SH-SY5Y (cell line): ENCODE data around the gene PHLDB2.

Experiments
- GATA2 ChIP-seq: IDR thresholded peaks from 2 replicates; pipeline ENCODE4 v1.6.1; 2011; ENCODE audit warnings: mild to moderate bottlenecking, low read depth, low read length
- GATA3 ChIP-seq: IDR thresholded peaks from 2 replicates; pipeline ENCODE4 v1.6.1; 2011; ENCODE audit warnings: low read depth, mild to moderate bottlenecking, low read length, moderate library complexity

- TF ChIP-seq GATA2 (no peak), GATA3 (no peak)
These were observed 47.3 kb upstream of the PHLDB2 start for GRCh38 chr3:111811811-111812210.
